Stimulated activated CD8-positive, alpha-beta memory T cell treated with anti-CD3 and anti-CD28 coated beads, Interleukin-12 subunit alpha, Interleukin-12 subunit beta, amount 100 ng/mL, for 24 hours (primary cell): ENCODE data around the gene CTIF.

Source experiments
- DNase-seq: peaks from one replicate; pipeline ENCODE4 v3.0.0-alpha.2; 2020; ENCODE audit errors: extremely low read depth

Gene CTIF

GRCh38 chr18:48885266-48885923 is 346.6 kb downstream of the CTIF start:
- no peak for DNase-seq

GRCh38 chr18:48885924-48886400 is 347.1 kb downstream of the CTIF start:
- DNase-seq: no peak

- no peak for DNase-seq
These were observed 347.9 kb downstream of the CTIF start for GRCh38 chr18:48886520-48887293.

GRCh38 chr18:48887294-48887904 is 348.6 kb downstream of the CTIF start:
- no peak for DNase-seq

GRCh38 chr18:48887905-48888772 is 349.3 kb downstream of the CTIF start:
- no peak for DNase-seq

GRCh38 chr18:48888773-48889080 is 349.9 kb downstream of the CTIF start:
- DNase-seq: no peak

- no peak for DNase-seq
These were observed 350.5 kb downstream of the CTIF start for GRCh38 chr18:48889115-48889941.

- no peak for DNase-seq
These were observed 351.3 kb downstream of the CTIF start for GRCh38 chr18:48889981-48890762.

- DNase-seq: no peak
These were observed 352.9 kb downstream of the CTIF start for GRCh38 chr18:48891721-48892120.

- no peak for DNase-seq
These were observed 353.5 kb downstream of the CTIF start for GRCh38 chr18:48892146-48892855.

- DNase-seq: no peak
These were observed 354.3 kb downstream of the CTIF start for GRCh38 chr18:48893061-48893607.

GRCh38 chr18:48893608-48894600 is 355.1 kb downstream of the CTIF start:
- no peak for DNase-seq

GRCh38 chr18:48894799-48895346 is 356.0 kb downstream of the CTIF start:
- no peak for DNase-seq

GRCh38 chr18:48896326-48896874 is 357.6 kb downstream of the CTIF start:
- DNase-seq: no peak

- DNase-seq: no peak
These were observed 358.2 kb downstream of the CTIF start for GRCh38 chr18:48896875-48897511.

- no peak for DNase-seq
These were observed 358.7 kb downstream of the CTIF start for GRCh38 chr18:48897531-48897930.

- no peak for DNase-seq
These were observed 359.7 kb downstream of the CTIF start for GRCh38 chr18:48898521-48898920.
